Measurements from ENCODE around the gene OXLD1.
"Not testable (repeated sequence)": the region's sequence is repeated elsewhere in the genome, so short reads cannot be mapped to it uniquely, and the experiment has no call there.

Gene OXLD1

DNA sequence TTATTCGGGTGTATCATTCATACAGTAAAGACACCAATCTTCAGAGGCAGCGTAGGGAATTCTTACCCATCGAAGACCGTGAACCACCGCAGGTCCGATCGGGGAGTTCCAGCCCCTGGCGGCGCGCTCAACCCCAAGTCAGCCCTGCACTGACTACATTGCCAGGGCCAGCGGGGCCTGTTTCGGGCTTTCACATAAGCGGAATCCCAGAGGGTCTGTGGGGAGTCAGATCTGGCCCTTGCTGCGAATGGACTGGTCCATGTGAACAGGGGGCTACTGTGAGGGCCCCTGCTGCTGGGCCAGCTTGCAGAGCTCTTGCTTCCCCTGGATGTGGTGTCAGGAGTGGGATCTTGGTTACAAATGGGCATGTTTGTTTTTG, 17.7 kb downstream of the OXLD1 start:
- no peak for DNase-seq

DNA sequence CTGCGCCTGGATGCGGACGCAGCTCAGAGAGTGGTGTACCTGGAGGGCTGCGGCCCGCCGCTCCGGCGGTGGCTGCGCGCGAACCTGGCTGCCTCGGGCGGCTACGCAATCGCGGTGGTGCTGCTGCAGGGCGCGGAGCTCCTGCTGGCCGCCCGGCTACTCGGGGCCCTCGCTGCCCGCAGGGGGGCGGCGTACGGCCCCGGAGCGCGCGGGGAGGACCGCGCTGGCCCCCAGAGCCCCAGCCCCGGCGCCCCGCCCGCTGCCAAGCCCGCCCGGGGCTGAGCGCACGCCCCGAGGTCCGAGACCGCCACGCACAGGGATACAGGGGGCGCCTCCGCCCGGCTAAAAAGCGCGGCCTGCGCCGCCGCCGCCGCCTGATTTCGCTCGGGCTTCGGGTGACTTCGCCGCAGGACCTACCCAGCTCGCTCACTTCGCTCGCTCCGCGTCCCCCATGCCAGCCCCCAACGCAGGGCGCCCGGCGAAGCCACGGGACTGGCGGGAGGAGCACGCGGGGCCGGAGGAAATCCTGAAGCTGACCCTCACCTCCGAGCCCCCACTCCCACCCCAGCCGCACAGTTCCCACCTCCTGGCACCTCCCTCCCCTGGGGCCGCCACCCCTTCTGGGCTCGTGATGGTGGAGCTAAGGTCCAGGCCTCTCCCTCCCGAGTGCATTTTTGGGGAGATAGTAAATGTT, 18.2 kb downstream of the OXLD1 start:
- DNase-seq, result no peak

DNA sequence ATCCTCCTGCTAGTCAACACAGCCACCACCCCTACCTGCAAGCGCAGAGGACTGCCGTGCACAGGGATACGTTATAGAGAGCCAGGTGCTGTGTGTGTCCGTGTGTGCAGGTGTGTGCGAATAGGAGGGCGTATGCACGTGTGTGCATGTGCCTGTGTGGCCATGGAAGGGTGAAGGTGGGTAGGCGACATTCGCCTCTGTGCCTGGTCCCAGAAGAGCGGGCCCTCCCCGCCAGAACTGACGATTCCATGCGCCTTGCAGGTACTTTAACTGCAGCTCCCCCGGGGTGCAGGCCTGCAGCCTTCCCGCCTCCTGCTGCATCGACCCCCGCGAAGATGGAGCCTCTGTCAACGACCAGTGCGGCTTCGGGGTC, 18.8 kb downstream of the OXLD1 start:
- no peak for DNase-seq

DNA sequence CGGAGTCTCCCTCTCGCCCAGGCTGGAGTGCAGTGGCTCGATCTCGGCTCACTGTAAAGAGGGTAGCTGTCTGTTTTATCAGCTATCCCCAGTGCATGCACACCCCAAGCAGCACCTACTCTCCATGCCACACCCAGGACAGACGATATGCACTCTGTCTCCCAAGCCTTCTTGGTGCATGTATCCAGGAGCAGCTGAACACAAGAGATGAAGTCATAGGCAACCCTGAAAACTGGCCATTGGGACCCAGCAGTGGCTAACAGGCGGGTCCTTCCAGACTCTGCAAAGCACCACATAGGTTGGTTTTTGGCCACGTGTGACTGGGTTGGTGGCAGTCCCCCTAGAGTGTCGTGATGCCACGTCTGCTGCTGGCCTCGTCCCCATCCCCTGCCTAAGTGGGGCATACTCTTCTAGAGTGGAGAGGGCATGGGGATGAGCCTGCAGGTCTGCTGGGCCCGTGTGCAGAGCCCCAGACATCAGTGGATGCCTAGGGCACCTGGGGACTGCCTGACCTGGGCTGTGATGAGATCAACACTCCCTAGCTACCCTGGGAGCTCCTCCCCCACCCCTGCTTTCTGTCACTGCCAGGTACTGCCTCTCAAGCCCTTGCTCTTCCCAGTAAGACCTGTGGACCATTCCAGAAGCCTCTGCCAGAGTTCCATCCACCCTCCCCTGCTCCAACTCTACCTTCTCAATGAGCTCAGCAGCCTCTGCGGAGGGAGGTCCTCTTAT, 19.4 kb downstream of the OXLD1 start:
- no peak for DNase-seq

DNA sequence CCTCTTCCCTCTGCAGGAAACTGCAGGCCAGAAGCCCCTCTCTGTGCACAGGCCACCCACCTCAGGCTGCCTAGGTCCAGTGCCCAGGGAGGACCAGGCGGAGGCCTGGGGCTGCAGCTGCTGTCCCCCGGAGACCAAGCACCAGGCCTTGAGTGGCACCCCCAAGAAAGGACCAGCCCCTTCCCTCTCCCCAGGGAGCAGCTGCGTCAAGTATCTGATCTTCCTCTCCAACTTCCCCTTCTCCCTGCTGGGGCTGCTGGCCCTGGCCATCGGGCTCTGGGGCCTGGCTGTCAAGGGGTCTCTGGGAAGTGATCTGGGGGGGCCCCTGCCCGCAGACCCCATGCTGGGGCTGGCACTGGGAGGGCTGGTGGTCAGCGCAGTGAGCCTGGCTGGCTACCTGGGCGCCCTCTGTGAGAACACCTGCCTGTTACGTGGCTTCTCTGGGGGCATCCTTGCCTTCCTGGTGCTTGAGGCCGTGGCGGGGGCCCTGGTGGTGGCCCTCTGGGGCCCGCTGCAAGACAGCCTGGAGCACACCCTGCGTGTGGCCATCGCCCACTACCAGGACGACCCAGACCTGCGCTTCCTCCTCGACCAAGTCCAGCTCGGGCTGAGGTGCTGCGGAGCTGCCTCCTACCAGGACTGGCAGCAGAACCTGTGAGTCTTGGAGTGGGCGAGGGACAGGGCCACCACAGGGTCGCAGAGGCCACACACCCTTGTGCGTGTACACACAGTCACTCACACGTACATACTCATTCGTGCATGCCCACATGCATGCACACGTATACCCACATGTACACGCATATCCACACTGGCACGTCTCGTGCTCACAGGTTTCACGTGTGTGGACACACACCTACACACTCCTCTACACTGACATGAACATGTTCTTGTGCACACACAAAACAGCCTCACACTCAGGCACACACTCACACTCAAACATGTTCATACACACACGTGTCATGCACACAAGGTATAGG, 21.1 kb downstream of the OXLD1 start:
- DNase-seq, result no peak

DNA sequence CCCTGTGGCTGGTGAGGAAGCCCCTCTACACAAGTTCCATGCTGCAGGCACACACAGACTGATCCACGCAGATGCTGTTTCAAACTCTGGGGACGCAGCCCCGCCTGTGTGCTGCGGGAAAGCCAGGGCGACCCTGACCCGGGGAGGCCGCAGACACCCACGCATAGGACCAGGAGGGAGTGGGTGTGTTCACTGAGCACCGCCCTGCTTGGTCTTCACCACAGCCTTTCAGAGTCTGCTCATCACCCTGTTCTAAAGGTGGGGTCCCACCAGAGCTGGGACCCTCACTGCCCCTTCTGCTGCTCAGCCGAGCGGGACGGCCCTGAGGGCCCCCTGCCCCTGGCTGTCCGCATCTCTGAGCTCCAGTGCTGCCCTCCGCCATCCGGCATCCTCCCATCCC, 21.9 kb downstream of the OXLD1 start:
- DNase-seq, result no peak

DNA sequence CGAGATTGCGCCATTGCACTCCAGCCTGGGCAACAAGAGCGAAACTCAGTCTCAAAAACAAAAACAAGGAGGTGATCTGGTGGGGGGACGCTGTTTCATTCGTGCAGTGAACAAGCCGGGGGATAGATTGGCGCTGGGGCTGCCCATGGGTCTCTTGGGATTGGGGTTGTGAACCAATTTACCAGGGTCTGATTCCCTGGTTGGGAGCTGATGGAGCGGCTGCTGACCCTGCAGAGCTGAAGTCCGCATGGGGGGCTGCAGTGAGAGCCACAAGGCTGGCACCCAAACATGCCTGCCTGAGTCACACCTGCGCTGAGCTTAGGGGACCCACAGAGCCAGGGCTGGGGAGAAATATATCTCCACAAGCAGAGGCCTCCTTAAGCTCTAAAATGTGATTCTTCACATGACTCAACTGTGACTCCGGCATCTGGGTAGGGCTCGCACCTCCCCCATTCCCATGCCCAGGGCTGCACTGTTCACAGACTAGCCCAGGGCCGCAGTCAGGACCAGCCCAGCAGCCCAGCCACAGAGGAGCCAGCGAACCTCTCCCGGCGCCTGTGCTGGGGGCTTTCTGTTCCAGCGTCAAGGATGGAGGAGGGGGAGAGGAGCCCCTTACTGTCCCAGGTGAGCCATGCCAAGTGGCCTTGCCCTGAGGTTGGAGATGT, 24.4 kb downstream of the OXLD1 start:
- DNase-seq, result no peak

DNA sequence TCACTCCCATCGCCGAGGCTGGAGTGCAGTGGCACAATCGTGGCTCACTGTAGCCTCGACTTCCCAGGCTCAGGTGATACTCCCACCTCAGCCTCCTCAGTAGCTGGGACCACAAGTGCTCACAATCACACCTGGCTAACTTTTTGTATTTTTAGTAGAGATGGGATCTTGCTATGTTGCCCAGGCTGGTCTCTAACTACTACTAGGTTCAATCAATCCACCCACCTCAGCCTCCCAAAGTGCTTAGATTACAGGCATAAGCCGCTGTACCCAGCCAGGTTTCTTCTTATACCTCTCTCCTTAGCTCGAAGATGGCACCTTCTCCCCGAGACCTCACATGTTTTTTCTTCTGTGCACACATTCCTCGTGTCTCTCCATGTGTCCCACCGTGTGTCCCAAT, 26.4 kb downstream of the OXLD1 start:
- no peak for DNase-seq

DNA sequence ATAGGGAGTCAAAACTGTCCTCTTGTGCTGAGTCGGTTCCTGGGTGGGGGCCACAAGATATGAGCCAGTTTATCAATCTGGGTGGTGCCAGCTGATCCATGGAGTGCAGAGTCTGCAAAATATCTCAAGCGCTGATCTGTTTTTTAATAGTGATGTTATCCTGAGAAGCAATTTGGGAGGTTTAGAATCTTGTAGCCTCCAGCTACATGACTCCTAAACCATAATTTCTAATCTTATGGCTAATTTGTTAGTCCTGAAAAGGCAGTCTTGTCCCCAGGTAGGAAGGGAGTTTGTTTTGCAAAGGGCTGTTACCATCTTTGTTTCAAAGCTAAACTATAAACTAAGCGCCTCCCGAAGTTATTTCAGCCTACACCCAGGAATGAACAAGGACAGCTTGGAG, 27.7 kb downstream of the OXLD1 start:
- DNase-seq, result no peak

DNA sequence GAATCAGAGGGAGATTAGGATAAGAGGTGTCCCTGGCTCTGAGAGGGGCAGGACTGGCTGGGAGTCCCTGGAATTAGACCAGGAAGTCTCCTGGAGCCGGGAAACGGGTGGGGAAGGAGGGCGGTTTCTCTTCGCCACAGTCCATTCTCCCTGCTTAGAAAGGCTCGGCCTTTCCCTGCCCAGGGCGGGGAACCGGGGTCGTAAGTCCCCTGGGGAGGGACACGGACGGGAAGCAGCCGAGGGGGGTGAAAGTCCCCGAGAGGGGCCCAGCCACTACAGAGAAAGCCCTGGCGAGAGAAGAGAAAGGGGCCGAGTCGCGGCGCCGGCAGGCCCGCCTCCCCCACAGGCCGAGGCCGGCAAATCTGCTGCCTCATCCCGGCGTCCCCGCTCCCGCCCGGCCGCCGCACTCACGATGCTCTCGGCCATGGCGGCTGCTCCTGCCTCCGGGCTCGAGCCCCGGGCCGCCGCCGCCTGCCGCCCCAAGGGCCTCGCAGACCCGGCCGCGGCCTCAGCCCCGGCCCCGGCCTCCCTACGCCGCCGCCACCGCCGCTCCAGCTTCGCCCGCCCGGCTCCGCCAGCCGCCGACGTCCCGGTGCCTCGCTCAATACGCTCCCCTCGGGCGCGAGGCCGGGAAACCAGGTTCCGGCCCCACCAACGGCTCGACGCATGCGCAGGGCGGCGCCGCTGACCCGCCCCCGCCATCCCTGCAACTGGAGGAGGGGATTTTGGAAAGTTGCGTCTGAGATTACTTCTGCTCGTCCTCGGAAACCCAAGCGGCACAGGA, 29.7 kb downstream of the OXLD1 start, which contains the start of the genes NPLOC4 and TSPAN10:
NPLOC4 (minus strand) TSS at position 608 of the 784 bp plus-strand sequence; CDS start at position 426, 182 bp downstream.
TSPAN10 (plus strand) TSS at position 692 of the 784 bp plus-strand sequence. CDS start 5,217 bp downstream, outside the sequence.
- peak; percentile 93 for DNase-seq

DNA sequence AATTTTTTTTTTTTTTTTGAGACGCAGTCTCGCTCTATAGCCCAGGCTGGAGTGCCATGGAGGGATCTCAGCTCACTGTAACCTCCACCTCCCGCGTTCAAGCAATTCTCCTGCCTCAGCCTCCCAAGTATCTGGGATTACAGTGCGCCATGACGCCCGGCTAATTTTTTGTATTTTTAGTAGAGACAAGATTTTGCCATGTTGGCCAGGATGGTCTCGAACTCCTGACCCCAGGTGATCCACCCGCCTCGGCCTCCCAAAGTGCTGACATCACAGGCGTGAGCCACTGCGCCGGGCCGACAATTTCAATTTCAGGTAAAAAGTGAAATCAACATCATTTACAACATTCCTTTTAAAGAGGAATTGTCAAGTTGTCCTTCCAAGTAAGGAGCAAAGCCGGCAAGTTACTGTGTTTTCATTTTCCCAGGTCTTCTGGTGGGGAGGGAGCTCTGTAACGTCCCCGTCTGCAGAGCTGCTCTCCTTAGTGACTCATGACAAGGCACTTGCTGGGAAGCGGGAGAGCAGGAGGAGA, 30.4 kb downstream of the OXLD1 start:
- peak; percentile 17 for DNase-seq

DNA sequence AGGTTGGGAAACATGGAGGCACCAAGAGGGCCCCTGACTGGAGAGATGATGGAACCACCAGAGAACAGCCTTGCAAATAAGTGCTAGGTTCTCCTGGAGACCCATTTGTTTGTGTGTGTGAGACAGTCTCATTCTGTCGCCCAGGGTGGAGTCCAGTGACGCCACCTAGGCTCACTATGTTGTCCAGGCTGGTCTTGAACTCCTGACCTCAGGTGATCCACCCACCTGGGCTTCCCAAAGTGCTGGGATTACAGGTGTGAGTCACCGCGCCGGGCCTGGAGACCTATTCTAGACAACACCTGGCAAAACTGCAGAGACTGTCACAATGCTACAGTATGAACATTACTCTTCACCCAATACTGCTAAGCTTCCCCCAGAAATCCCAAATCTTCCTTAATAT, 31.0 kb downstream of the OXLD1 start:
- DNase-seq, result no peak

DNA sequence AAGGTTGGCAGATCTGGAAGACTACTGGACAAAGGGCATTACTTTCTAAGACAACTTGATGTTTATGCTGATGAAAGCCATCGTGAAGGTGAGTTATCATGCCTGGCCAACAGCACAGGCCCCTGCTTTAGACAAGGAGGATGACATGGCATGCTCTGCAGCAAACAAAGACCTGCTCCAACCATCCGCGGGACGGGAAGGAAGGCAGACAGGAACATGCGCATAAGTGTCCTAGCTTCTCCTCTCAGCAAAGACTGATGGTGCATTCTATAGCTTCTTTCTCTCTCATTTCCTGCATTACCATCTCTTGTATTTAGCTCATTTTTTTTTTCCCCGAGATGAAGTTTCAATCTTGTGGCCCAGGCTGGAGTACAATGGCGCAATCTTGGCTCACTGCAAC, 34.9 kb downstream of the OXLD1 start:
- no peak for DNase-seq

DNA sequence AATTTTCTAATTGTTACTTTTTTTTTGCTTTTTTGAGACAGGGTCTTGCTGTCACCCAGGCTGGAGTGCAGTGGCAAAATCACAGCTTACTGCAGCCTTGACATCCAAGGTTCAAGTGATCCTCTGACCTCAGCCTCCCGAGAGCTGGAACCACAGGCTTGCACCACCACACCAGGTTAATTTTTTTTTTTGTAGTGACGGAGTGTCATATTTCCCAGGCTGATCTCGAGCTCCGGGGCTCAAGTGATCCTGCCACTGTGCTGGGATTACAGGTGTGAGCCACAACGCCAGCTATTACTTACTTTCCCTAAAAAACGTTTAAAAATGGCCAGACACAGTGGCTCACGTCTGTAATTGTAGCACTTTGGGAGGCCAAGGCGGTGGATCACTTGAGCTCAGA, 36.1 kb downstream of the OXLD1 start:
- DNase-seq, result no peak

DNA sequence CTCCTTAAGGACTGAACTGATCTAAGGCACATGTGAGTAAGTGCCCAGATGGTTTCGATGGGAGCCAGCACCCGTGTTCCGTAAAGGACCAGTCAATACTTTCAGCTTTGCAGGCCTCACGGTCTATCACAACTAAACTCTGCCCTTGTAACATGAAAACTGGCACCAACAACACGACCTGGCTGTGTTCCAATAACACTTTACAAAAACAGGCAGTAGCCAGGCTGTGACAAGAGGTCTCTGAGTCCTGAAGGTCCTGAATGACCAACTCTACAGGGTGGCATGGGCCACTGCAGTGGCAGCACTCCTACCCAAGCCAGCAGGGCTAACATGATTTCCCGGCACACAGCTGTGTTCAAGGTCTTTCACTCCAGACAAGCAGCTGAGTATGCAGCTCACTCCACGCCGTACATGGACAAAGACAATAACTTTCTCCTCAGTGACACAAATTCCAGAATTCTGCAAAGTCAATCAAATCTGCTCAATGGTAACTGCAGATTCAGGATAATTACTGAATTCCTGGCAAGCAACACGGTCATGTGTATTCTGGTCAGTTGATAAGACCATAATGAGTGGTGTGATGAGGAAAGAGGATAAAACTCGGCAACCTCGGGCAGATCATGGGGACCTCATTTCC, 44.8 kb downstream of the OXLD1 start:
- no peak for DNase-seq

DNA sequence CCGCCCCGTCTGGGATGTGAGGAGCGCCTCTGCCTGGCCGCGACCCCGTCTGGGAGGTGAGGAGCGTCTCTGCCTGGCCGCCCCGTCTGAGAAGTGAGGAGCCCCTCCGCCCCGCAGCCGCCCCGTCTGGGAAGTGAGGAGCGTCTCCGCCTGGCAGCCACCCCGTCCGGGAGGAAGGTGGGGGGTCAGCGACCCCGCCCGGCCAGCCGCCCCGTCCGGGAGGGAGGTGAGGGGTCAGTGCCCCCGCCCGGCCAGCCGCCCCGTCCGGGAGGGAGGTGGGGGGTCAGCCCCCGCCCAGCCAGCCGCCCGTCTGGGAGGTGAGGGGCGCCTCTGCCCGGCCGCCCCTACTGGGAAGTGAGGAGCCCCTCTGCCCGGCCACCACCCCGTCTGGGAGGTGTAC, 48.1 kb downstream of the OXLD1 start:
- DNase-seq, result not testable (repeated sequence)

DNA sequence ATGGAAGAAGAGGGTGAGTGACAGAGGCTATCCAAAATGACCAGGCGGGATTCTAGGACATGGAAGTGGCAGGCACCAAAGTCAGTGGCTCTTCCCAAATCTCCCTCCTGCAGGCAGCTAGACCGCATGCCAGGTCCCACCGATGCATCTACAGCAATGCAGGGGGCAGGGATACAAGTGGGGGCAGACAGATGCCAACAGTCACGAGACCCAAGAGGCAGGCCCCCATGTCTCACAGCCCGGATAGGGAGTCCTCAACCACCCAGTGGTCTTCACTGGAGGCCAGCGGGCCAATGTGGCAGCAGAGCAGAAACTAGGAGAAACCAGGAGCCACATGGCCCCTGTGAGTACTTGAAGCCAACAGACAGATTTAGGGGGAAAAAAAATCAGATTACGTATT, 49.5 kb downstream of the OXLD1 start:
- no peak for DNase-seq

DNA sequence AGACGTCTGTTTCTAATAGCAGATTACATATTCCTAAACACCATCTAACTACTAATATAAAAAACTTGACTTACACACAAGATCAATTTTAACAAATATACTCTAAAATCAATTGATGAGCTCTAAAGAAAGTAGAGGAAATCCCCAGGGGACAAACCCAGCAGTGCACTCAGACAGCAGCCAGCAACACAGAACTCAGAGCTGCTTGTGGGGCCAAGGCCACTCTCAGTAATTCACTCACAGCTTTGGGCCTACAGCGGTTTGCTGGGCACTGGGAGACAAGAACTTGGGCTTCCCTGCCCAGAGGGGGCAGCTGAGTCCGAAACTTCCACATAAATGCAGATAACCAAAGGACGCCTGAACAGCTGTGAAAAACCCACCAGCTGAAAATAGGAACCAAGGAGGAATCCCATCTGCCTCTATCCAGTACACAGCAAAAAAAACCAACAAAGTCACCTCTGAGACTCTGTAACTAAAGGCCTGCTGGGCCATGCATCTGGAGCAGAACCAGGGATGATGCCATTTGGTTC, 50.9 kb downstream of the OXLD1 start:
- DNase-seq, result no peak

All from activated CD4-positive, alpha-beta T cell treated with anti-CD3 and anti-CD28 coated beads, Interleukin-2, Interleukin-6, amounts not matched to agents 100 ng/mL and 50 ng/mL, durations not matched to agents 16 hours and 8 hours (primary cell).